Naive thymus-derived CD8-positive, alpha-beta T cell (primary cell): Measurements from ENCODE around the gene INSYN2B. TPM values are rescaled to one million over a fixed set of nuclear protein-coding genes. Genes with fewer than 3 reads are reported as not detected.

ENCODE experiments used
- ATAC-seq, 2 donors: fragments of 150-1000 bp; cut with Tn5 transposase in 1 of 2; sonication (Bioruptor Pico), chemical (Tn5 transposase) in 1 of 2; 1 replicate in 1 of 2; 2 replicates in 1 of 2; pipeline ENCODE4 v1.10.0; 2021; ENCODE audit warnings: mild to moderate bottlenecking in 2 of 2, moderate library complexity in 2 of 2
- POLR2A ChIA-PET: fragments of 350-600 bp; sonication (Branson Sonifier 250); formaldehyde crosslinking; loops from one replicate; lab custom pipeline; 2021; ENCODE audit warnings: antibody characterized with exemption; lab: Charles Lee
- DNase-seq, 10 donors: peaks; one replicate each; pipeline versions ENCODE4 v3.0.0 to v3.0.0-alpha.2; 2020 to 2022
- H3K27ac Mint-ChIP-seq, 10 donors: one replicate each; pipeline ENCODE4 v1.8.0; 2020 to 2022; ENCODE audit warnings: mild to moderate bottlenecking in 10 of 10, mixed read lengths in 10 of 10, moderate library complexity in 4 of 10, inconsistent platforms in 1 of 10
- H3K27me3 Mint-ChIP-seq, 5 donors: one replicate each; pipeline ENCODE4 v1.8.0; 2021 to 2022; ENCODE audit warnings: mixed read lengths in 5 of 5
- H3K36me3 Mint-ChIP-seq, 3 donors: one replicate each; pipeline ENCODE4 v1.8.0; 2020 to 2022; ENCODE audit warnings: mixed read lengths in 3 of 3, mild to moderate bottlenecking in 2 of 3, inconsistent platforms in 1 of 3
- H3K4me1 Mint-ChIP-seq, 4 donors: one replicate each; pipeline ENCODE4 v1.8.0; 2021 to 2022; ENCODE audit warnings: mixed read lengths in 4 of 4
- H3K4me3 Mint-ChIP-seq, 10 donors: one replicate each; pipeline ENCODE4 v1.8.0; 2020 to 2022; ENCODE audit warnings: mild to moderate bottlenecking in 10 of 10, mixed read lengths in 10 of 10, moderate library complexity in 6 of 10, inconsistent platforms in 1 of 10
- H3K9me3 Mint-ChIP-seq, 9 donors: one replicate each; pipeline ENCODE4 v1.8.0; 2020 to 2022; ENCODE audit warnings: mixed read lengths in 9 of 9, mild to moderate bottlenecking in 3 of 9, inconsistent platforms in 1 of 9, moderate library complexity in 1 of 9
- polyA plus RNA-seq, 3 donors: library from polyadenylated mRNA; unstranded; fragments of 300-500 nt; fragmentation: Illumina TruSeq; gene quantifications; one replicate each; pipeline ENCODE4 v1.2.3, GENCODE V29; 2021
- total RNA-seq, 8 experiments: library from RNA in 2 of 8; stranded (reverse) in 2 of 8; gene quantifications; one replicate each; pipeline ENCODE4 v1.2.3 and lab custom pipeline; 2021 to 2026

The INSYN2B gene
- total and polyA plus RNA-seq, 5 experiments from 2014 or later, result 0.05 TPM; not detected in 4

DNA sequence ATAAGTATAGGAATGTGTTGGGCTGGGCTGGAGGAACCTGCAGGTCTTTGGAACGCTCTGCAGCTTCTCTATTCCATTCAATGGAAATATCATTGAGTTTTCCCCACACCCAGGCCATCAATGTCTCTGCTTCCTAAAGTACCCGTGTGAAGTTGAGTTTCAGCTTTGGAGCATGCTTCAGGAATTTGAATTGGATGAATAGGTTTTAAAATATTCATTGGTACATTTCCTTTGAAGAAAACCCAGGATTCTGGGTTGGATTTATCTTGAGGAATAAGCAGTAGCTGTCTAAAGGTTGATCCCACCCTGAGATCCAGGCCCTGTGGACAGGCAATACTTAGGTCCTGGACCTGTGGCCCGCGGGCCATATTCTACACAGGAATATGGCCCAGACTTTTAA, 37.3 kb downstream of the INSYN2B start:
- ATAC-seq, result no peak
- Mint-ChIP-seq H3K4me3 (no peak overlapping the region), H3K27me3 (no peaks in the 10 kb centered on the region), H3K4me1 (peaks cover 6 to 18% (median 10%) of the 10 kb centered on the region in 4 donors), H3K9me3 (no peaks in the 10 kb centered on the region), H3K36me3 (peaks cover 0 to 27% (median 16%) of the 10 kb centered on the region in 3 donors), H3K27ac (no peak overlapping the region)
- POLR2A ChIA-PET, result no interaction called here
- DNase-seq, result no peak

GRCh38 chr5:169942181-169942580, 38.1 kb downstream of the INSYN2B start:
- Mint-ChIP-seq H3K27ac (no peak overlapping the region), H3K4me1 (peaks cover 6 to 18% (median 11%) of the 10 kb centered on the region in 4 donors), H3K27me3 (no peaks in the 10 kb centered on the region), H3K4me3 (no peak overlapping the region), H3K36me3 (peaks cover 0 to 27% (median 11%) of the 10 kb centered on the region in 3 donors), H3K9me3 (no peaks in the 10 kb centered on the region)
- DNase-seq (no peak), ATAC-seq (no peak)
- POLR2A ChIA-PET, result no interaction called here

GRCh38 chr5:169941542-169941941, 38.8 kb downstream of the INSYN2B start:
- Mint-ChIP-seq H3K27me3 (no peaks in the 10 kb centered on the region), H3K27ac (no peak overlapping the region), H3K4me3 (no peak overlapping the region), H3K36me3 (peaks cover 0 to 32% (median 11%) of the 10 kb centered on the region in 3 donors), H3K4me1 (peaks cover 5 to 18% (median 9%) of the 10 kb centered on the region in 4 donors), H3K9me3 (no peaks in the 10 kb centered on the region)
- DNase-seq, result no peak
- no peak for ATAC-seq
- POLR2A ChIA-PET, result no interaction called here

GRCh38 chr5:169939731-169940130, 40.6 kb downstream of the INSYN2B start:
- no peak overlapping the region for H3K4me3 Mint-ChIP-seq
- no peak for DNase-seq
- H3K27me3 Mint-ChIP-seq, result no peaks in the 10 kb centered on the region
- no peak overlapping the region for H3K27ac Mint-ChIP-seq
- POLR2A ChIA-PET, result no interaction called here
- H3K36me3 Mint-ChIP-seq, result peaks cover 0 to 32% (median 13%) of the 10 kb centered on the region in 3 donors
- ATAC-seq, result no peak
- peaks cover 16 to 22% (median 18%) of the 10 kb centered on the region in 4 donors for H3K4me1 Mint-ChIP-seq
- H3K9me3 Mint-ChIP-seq, result no peaks in the 10 kb centered on the region

DNA sequence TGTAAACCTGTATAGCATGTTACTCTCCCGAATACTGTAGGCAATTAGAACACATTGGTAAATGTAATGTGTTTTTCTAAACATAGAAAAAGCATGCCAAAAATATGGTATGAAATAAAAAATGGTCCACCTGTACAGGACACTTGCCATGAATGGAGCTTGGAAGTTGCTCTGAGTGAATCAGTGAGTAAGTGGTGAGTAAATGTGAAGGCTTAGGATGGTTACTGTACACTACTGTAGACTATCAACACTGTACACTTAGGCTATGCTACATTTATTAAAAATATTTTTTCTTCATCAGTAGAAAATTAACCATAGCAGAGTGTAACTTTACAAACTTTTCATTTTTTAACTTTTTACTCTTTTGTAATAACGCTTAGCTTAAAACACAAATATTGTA, 41.9 kb downstream of the INSYN2B start:
- peaks cover 23 to 35% (median 27%) of the 10 kb centered on the region in 4 donors for H3K4me1 Mint-ChIP-seq
- no peak for DNase-seq
- H3K4me3 Mint-ChIP-seq, result no peak overlapping the region
- POLR2A ChIA-PET, result no interaction called here
- no peak for ATAC-seq
- no peaks in the 10 kb centered on the region for H3K27me3 Mint-ChIP-seq
- H3K27ac Mint-ChIP-seq, result peak overlapping the region in 1 of 10 donors; percentile 40
- H3K9me3 Mint-ChIP-seq, result no peaks in the 10 kb centered on the region
- H3K36me3 Mint-ChIP-seq, result peaks cover 0 to 34% (median 13%) of the 10 kb centered on the region in 3 donors

DNA sequence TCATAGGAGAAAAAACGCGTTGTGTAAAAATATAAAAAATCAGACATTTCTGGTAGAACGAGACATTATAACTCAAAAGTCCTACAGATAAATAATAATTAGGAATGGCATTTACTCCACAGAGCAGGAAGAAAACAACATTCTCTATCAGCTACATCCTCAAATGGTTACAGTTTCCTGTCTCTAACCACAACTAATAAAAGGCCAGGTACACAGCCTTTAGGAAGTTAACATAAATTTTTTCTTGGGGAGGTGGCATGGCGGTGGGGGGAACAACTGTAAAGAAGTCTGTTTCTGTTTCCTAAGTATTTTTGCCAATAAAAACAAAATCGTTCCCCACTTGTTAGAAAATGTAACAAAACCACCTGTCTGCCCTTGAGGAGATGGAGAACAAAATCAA, 44.5 kb downstream of the INSYN2B start:
- POLR2A ChIA-PET, result no interaction called here
- Mint-ChIP-seq H3K36me3 (peaks cover 0 to 40% (median 13%) of the 10 kb centered on the region in 3 donors), H3K27me3 (no peaks in the 10 kb centered on the region), H3K27ac (peak overlapping the region in 6 of 10 donors; percentile 23 to 68 (median 40)), H3K4me1 (peaks cover 22 to 58% (median 40%) of the 10 kb centered on the region in 4 donors), H3K4me3 (no peak overlapping the region), H3K9me3 (no peaks in the 10 kb centered on the region)
- no peak for DNase-seq
- no peak for ATAC-seq

GRCh38 chr5:169934990-169935389, 45.3 kb downstream of the INSYN2B start:
- Mint-ChIP-seq H3K4me1 (peaks cover 22 to 61% (median 42%) of the 10 kb centered on the region in 4 donors), H3K9me3 (no peaks in the 10 kb centered on the region), H3K36me3 (peaks cover 0 to 47% (median 15%) of the 10 kb centered on the region in 3 donors), H3K4me3 (no peak overlapping the region), H3K27me3 (no peaks in the 10 kb centered on the region), H3K27ac (peak overlapping the region in 6 of 10 donors; percentile 20 to 68 (median 40))
- DNase-seq (no peak), ATAC-seq (no peak)
- POLR2A ChIA-PET, result no interaction called here

DNA sequence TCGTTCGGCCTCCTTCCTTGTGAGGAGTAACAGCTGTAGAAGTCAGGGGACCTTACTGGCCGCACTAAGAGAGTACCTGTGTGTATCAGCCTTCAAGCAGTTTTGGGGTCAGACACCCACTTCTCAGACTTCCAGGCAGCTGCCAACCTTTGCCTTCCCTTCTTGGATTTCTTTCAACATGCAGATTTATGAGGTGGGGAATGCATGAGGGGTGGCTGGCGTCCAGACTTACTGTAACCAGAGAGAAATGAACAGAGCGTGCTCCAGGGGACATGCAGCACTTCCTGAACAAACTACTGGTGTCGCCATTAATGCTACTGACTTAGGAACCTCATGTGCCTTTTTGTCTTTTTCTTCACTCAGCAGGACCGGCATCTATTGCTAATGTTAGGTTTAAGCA, 46.7 kb downstream of the INSYN2B start:
- no peak for DNase-seq
- POLR2A ChIA-PET, result no interaction called here
- Mint-ChIP-seq H3K36me3 (peaks cover 0 to 50% (median 15%) of the 10 kb centered on the region in 3 donors), H3K9me3 (no peaks in the 10 kb centered on the region), H3K4me1 (peaks cover 22 to 67% (median 43%) of the 10 kb centered on the region in 4 donors), H3K4me3 (no peak overlapping the region), H3K27me3 (no peaks in the 10 kb centered on the region), H3K27ac (peak overlapping the region in 4 of 10 donors; percentile 12 to 74 (median 53))
- ATAC-seq, result no peak

GRCh38 chr5:169933127-169933526, 47.2 kb downstream of the INSYN2B start:
- peak overlapping the region in 3 of 10 donors; percentile 9 to 36 (median 33) for H3K27ac Mint-ChIP-seq
- POLR2A ChIA-PET, result no interaction called here
- ATAC-seq, result no peak
- peaks cover 0 to 47% (median 15%) of the 10 kb centered on the region in 3 donors for H3K36me3 Mint-ChIP-seq
- no peak for DNase-seq
- H3K4me1 Mint-ChIP-seq, result peaks cover 24 to 70% (median 47%) of the 10 kb centered on the region in 4 donors
- no peaks in the 10 kb centered on the region for H3K27me3 Mint-ChIP-seq
- no peak overlapping the region for H3K4me3 Mint-ChIP-seq
- no peaks in the 10 kb centered on the region for H3K9me3 Mint-ChIP-seq

DNA sequence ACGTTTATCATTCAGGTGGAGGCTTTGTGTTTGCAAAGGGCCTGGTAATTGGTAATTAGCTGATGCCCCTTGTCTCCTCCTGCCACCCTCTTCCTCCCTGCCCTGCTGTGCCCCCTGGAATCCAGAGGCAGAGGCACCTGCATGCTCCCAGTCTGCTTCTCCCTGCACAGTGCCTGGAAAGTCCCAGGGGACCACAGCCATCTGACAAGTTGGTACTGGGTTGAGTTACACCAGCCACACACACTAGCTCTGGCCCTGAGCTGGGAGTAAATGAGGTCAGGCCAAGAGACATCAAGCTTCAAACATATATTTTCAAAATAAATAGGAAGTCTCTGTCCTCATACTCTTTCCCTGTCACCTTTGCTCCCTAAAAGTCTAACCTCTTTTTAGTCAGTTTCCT, 56.3 kb downstream of the INSYN2B start:
- Mint-ChIP-seq H3K4me3 (no peak overlapping the region), H3K36me3 (peaks cover 0 to 58% (median 6%) of the 10 kb centered on the region in 3 donors), H3K9me3 (no peaks in the 10 kb centered on the region), H3K27me3 (no peaks in the 10 kb centered on the region), H3K27ac (peak overlapping the region in 1 of 10 donors; percentile 43), H3K4me1 (peaks cover 5 to 36% (median 23%) of the 10 kb centered on the region in 4 donors)
- ATAC-seq, result no peak
- POLR2A ChIA-PET, result no interaction called here
- no peak for DNase-seq

DNA sequence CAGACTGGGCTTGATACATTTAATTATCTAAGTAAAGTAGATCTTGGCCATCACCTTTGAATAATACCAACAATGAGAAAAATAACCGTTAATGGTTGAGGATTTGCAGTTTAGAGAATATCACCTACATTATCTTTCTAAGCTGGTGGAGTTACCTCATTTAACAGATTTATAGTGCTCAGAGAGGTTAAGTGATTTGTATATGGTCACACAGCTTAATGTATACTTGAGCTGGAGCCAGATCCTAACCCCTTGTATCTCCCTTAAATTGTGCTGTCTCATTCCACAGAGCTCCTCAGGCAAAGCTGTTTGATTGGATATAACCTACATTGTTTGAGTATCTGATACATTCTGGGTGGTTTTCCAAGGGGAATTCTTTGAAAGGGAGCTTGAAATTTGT, 57.8 kb downstream of the INSYN2B start:
- no peaks in the 10 kb centered on the region for H3K9me3 Mint-ChIP-seq
- peaks cover 0 to 63% (median 6%) of the 10 kb centered on the region in 3 donors for H3K36me3 Mint-ChIP-seq
- no peaks in the 10 kb centered on the region for H3K27me3 Mint-ChIP-seq
- H3K4me3 Mint-ChIP-seq, result no peak overlapping the region
- DNase-seq (no peak), ATAC-seq (no peak)
- POLR2A ChIA-PET, result no interaction called here
- H3K27ac Mint-ChIP-seq, result no peak overlapping the region
- H3K4me1 Mint-ChIP-seq, result peaks cover 3 to 32% (median 17%) of the 10 kb centered on the region in 4 donors

- Mint-ChIP-seq H3K4me3 (no peak overlapping the region), H3K9me3 (no peaks in the 10 kb centered on the region), H3K27ac (no peak overlapping the region), H3K4me1 (peaks cover 1 to 33% (median 16%) of the 10 kb centered on the region in 4 donors), H3K36me3 (peaks cover 0 to 60% (median 7%) of the 10 kb centered on the region in 3 donors), H3K27me3 (no peaks in the 10 kb centered on the region)
- ATAC-seq (no peak), DNase-seq (no peak)
- POLR2A ChIA-PET, result no interaction called here
Observed at GRCh38 chr5:169921949-169922348, 58.3 kb downstream of the INSYN2B start.

DNA sequence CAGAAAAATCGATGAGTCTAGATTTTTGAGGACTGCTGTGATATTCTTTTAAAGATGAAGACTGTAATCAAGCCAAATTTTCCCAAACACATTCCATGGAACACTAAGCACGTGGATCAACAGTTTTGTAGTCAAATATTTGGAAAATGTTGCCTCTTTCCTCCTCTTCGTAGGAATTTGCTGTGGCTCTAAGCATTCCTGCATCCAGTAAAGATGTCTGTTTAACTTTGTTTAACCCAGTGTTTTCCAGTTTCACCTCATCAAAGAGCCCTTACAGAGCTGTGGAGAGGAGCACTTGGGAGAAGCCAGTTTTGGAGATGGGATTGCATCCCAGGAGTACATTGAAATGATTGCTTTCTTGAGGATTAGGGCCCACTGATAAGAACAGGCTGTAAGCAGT, 58.9 kb downstream of the INSYN2B start:
- ATAC-seq (no peak), DNase-seq (no peak)
- Mint-ChIP-seq H3K36me3 (peaks cover 0 to 60% (median 10%) of the 10 kb centered on the region in 3 donors), H3K9me3 (no peaks in the 10 kb centered on the region), H3K27ac (no peak overlapping the region), H3K4me3 (no peak overlapping the region), H3K27me3 (no peaks in the 10 kb centered on the region), H3K4me1 (peaks cover 0 to 27% (median 14%) of the 10 kb centered on the region in 4 donors)
- POLR2A ChIA-PET, result no interaction called here

DNA sequence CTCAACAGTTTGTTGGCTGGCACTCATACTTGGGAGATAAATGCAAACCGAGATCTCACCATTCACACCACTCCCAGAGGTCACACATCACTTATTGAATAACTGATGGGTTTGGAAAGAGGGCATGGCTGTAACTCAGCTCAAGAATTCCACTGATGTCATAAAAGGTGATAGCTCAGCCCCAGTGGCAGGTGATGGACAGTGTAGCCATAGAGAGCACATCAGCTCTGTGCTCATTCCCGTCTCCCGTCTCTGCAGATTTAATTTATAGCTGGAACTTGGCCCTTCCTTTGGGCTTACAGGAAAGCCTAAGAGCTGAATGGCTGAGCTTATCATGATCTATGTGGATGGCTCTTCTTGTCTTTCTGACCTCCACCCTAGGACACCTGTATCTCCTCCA, 59.8 kb downstream of the INSYN2B start:
- no peak for DNase-seq
- ATAC-seq, result no peak

More for the DNA sequence above, 59.8 kb downstream of the INSYN2B start:
- Mint-ChIP-seq H3K36me3 (peaks cover 5 to 65% (median 10%) of the 10 kb centered on the region in 3 donors), H3K27me3 (no peaks in the 10 kb centered on the region), H3K27ac (no peak overlapping the region), H3K4me1 (peaks cover 0 to 24% (median 13%) of the 10 kb centered on the region in 4 donors), H3K4me3 (no peak overlapping the region), H3K9me3 (no peaks in the 10 kb centered on the region)
- POLR2A ChIA-PET, result no interaction called here
